ENCODE data around the gene MAP3K6. TPM values are rescaled to one million over a fixed set of nuclear protein-coding genes. Genes with fewer than 3 reads are reported as not detected.

The MAP3K6 gene
- total RNA-seq, 4 donors from 2014 or later, result 26.4 to 129 (median 35.1) TPM

DNA sequence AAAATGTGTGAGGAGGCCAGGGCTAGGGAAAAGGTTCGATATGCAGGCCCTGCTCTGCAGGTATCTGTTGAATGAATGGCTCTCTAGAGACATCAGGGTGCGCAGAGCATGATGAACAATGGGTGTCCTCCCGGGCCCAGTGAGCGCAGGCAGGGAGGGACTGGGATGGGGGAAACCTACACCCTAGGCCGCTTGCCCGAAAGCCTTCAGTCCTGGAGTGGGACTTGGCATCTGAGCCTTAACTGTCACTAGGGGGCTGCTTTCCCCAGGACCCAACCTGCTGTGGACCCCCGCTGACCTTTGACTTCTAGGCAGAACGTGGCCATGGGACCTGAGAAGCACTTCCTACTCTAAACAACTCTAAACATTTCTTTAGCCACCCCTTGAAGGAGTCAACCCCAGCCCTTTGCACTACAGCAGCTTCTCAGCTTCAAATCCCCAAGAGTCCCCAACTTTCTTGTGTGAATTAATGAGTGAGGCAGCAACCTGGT is 444 bp upstream of the MAP3K6 start:
- TF ChIP-seq, protein P1, sequence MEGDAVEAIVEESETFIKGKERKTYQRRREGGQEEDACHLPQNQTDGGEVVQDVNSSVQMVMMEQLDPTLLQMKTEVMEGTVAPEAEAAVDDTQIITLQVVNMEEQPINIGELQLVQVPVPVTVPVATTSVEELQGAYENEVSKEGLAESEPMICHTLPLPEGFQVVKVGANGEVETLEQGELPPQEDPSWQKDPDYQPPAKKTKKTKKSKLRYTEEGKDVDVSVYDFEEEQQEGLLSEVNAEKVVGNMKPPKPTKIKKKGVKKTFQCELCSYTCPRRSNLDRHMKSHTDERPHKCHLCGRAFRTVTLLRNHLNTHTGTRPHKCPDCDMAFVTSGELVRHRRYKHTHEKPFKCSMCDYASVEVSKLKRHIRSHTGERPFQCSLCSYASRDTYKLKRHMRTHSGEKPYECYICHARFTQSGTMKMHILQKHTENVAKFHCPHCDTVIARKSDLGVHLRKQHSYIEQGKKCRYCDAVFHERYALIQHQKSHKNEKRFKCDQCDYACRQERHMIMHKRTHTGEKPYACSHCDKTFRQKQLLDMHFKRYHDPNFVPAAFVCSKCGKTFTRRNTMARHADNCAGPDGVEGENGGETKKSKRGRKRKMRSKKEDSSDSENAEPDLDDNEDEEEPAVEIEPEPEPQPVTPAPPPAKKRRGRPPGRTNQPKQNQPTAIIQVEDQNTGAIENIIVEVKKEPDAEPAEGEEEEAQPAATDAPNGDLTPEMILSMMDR (IDR thresholded peaks at IDR 0.05; ENCODE audit: low read depth), result no peak

GRCh38 chr1:27366113-27366410 is 699 bp downstream of the MAP3K6 start:
- TF ChIP-seq, protein P1 (IDR thresholded peaks at IDR 0.05; ENCODE audit: low read depth), result no peak

- TF ChIP-seq, protein P1 (IDR thresholded peaks at IDR 0.05; ENCODE audit: low read depth), result no peak
Measured at GRCh38 chr1:27365372-27366112, 1.2 kb downstream of the MAP3K6 start.

GRCh38 chr1:27364696-27365371 is 1.9 kb downstream of the MAP3K6 start:
- TF ChIP-seq, protein P1 (IDR thresholded peaks at IDR 0.05; ENCODE audit: low read depth), result no peak

DNA sequence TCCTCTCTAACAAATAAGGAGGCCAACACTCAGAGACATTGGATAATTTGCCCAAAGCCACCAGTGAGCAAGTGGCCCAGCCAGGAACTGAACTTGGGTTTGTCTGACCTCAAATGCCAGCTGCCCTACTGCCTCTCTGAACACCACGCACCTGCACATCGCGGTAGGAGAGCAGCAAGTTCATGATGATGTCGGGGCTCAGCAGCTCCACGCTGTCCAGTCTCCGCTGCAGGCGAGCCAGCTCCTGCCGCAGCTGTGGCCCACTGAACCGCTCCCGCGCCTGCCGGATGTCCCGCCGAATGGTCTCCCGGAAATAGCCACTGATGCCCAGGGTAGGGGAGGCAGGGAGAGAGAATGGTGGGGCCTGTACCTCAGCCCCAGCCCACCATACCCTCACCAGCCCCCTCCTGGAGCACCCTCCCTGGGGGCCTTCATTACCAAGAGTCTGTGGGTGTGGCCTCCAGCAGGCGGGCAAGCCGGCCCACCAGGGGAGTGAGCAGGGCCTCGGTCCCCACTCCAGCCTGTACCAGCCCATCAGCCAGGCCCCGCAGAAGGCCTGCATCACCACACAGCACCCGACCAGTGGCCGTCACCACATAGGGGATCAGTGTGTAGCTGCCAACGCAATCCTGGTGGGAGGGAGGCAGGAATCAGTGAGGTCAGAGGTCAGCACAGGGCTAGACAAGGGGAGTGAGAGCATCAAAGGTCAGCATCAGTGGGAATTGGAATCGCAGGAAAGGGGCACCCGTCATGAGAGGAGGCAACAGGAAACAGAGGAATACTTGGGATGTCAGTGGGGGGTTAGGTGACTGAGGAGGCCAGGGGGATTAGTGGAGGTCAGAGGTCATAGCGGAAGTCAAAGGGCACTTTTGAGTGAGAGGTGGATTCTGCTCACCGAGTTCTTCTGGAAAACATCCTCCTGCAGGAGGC is 2.7 kb downstream of the MAP3K6 start:
- TF ChIP-seq, protein P1 (IDR thresholded peaks at IDR 0.05; ENCODE audit: low read depth), result no peak

- TF ChIP-seq, protein P1 (IDR thresholded peaks at IDR 0.05; ENCODE audit: low read depth), result no peak
Measured at GRCh38 chr1:27361553-27361952, 5.2 kb downstream of the MAP3K6 start.

DNA sequence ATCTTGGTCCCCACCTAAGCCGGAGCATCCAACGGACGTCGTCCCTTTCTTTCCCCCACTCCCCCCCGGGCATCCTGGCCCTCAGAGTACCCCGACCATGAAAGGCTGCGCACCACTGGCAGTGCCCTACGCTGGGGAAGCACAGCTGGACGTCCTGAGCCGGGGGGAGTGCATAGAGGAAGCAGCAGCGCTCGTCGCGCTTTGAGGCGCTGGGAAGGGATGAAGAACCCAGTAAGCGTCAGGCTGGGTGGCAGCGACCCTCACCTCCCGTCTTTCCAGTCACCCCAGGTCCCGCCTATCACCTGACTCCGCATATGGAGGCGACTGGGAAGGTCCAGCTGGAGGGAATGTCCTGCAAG is 5.7 kb downstream of the MAP3K6 start:
- TF ChIP-seq, protein P1 (IDR thresholded peaks at IDR 0.05; ENCODE audit: low read depth), result no peak
